ENCODE data around the gene ENDOG. TPM values are rescaled to one million over a fixed set of nuclear protein-coding genes. Genes with fewer than 3 reads are reported as not detected.
"Not testable (repeated sequence)": the region's sequence is repeated elsewhere in the genome, so short reads cannot be mapped to it uniquely, and the experiment has no call there.

Gene ENDOG
- total and polyA plus RNA-seq, 3 donors from 2014 or later, result 28.9 to 33.9 (median 30.4) TPM

DNA sequence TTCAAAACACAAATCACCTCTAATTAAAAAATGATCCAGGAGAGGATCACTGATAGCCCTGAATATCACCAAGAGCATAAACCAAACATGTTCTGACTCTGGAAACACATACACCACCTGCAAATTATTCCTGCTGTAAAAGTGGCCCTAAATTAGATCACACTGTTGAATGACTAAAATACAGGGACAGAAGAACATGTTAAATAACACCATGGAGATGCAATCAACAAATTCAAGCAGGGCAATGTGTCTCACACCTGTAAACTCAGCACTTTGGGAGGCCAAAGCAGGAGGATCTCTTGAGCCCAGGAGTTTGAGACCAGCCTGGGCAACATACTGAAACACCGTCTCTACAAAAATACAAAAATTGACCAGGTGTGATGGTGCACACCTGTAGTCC, 29.5 kb downstream of the ENDOG start:
- TF ChIP-seq, protein P1, sequence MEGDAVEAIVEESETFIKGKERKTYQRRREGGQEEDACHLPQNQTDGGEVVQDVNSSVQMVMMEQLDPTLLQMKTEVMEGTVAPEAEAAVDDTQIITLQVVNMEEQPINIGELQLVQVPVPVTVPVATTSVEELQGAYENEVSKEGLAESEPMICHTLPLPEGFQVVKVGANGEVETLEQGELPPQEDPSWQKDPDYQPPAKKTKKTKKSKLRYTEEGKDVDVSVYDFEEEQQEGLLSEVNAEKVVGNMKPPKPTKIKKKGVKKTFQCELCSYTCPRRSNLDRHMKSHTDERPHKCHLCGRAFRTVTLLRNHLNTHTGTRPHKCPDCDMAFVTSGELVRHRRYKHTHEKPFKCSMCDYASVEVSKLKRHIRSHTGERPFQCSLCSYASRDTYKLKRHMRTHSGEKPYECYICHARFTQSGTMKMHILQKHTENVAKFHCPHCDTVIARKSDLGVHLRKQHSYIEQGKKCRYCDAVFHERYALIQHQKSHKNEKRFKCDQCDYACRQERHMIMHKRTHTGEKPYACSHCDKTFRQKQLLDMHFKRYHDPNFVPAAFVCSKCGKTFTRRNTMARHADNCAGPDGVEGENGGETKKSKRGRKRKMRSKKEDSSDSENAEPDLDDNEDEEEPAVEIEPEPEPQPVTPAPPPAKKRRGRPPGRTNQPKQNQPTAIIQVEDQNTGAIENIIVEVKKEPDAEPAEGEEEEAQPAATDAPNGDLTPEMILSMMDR (IDR thresholded peaks at IDR 0.05), result no peak
- no peak for TF ChIP-seq POLR2A (IDR thresholded peaks at IDR 0.05)
- DNase-seq, result no peak
- H3K36me3 ChIP-seq (ENCODE audit: low read depth, missing control alignments), result no peaks in the 10 kb centered on the region
- H3K27me3 ChIP-seq, result no peaks in the 10 kb centered on the region
- H3K4me1 ChIP-seq, result no peaks in the 10 kb centered on the region
- WGBS, 2 donors, result 100% methylated on average over 1 of the region's 1 CpG
- H3K4me3 ChIP-seq, result no peak overlapping the region
- H3K27ac ChIP-seq, result no peak overlapping the region
- no peaks in the 10 kb centered on the region for H3K9me3 ChIP-seq
- intact Hi-C loops (cut with DNase I; ENCODE audit: low total_unique reads), result no loop called here

DNA sequence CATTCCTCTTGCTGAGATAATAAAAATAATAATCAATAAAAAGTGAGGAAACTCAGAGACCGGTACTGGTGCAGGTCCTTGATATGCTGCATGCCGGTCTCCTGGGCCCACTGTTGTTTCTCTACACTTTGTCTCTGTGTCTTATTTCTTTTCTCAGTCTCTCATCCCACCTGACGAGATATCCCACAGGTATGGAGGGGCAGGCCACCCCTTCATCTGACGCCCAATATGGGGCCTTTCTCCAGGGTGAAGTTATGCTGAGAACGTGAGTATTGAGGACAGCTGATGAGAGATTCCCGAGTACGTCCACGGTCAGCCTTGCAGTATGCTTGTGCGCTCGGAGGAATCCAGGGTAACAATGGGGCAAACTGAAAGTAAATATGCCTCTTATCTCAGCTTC, 32.7 kb downstream of the ENDOG start:
- intact Hi-C loops (cut with DNase I; ENCODE audit: low total_unique reads); DNase-seq; H3K4me1 ChIP-seq; H3K4me3 ChIP-seq; H3K36me3 ChIP-seq (ENCODE audit: low read depth, missing control alignments); H3K27ac ChIP-seq; H3K27me3 ChIP-seq; H3K9me3 ChIP-seq: not testable (repeated sequence)
- 90 to 92% methylated on average over 10 of the region's 10 CpGs for WGBS, 2 donors

DNA sequence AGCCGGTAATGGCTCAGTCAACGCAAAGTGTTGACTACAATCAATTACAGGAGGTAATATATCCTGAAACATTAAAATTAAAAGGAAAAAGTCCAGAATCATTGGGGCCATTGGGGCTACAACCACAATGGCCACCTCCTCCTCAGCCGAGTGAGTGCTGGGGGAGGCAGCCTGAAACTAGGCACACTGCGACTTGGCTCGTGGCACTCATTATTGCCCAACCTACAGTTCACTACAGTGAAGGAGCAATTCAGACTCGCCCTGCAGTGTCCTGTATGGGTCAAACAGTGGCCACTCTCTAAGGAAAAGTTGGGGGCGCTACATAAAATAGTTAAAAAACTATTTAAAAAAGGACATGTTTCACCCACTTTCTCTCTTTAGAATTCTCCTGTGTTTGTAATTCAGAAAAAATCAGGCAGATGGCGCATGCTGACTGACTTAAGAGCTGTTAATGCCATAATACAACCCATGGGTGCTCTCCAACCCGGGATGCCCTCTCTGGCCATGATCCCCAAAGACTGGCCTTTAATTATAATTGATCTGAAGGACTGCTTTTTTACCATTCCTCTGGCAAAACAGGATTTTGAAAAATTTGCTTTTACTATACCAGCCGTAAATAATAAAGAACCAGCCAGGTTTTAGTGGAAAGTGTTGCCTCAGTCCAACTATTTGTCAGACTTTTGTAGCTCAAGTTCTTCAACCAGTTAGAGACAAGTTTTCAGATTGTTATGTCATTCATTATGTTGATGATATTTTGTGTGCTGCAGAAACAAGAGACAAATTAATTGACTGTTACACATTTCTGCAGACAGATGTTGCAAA, 33.7 kb downstream of the ENDOG start:
- H3K4me1 ChIP-seq; intact Hi-C loops (cut with DNase I; ENCODE audit: low total_unique reads); H3K36me3 ChIP-seq (ENCODE audit: low read depth, missing control alignments); H3K27me3 ChIP-seq; H3K27ac ChIP-seq; H3K9me3 ChIP-seq; H3K4me3 ChIP-seq: not testable (repeated sequence)
- 81 to 82% methylated on average over 10 of the region's 10 CpGs for WGBS, 2 donors
- TF ChIP-seq, protein P1 (IDR thresholded peaks at IDR 0.05), result peak; percentile 35 to 47 (median 36)
- DNase-seq, result peak; percentile 58

DNA sequence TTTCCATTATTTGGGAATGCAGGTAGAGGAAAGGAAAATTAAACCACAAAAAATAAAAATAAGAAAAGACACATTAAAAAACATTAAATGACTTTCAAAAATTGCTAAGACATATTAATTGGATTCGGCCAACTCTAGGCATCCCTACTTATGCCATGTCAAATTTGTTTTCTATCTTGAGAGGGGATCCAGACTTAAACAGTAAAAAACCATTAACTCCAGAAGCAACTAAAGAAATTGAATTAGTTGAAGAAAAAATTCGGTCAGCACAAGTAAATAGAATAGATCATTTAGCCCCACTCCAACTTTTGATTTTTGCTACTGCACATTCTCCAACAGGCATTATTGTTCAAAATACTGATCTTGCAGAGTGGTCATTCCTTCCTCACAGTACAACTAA, 34.3 kb downstream of the ENDOG start:
- H3K4me3 ChIP-seq; H3K9me3 ChIP-seq; intact Hi-C loops (cut with DNase I; ENCODE audit: low total_unique reads); H3K4me1 ChIP-seq; H3K36me3 ChIP-seq (ENCODE audit: low read depth, missing control alignments); H3K27me3 ChIP-seq; H3K27ac ChIP-seq; DNase-seq: not testable (repeated sequence)
- WGBS, 2 donors, result 94 to 95% methylated on average over 2 of the region's 2 CpGs

DNA sequence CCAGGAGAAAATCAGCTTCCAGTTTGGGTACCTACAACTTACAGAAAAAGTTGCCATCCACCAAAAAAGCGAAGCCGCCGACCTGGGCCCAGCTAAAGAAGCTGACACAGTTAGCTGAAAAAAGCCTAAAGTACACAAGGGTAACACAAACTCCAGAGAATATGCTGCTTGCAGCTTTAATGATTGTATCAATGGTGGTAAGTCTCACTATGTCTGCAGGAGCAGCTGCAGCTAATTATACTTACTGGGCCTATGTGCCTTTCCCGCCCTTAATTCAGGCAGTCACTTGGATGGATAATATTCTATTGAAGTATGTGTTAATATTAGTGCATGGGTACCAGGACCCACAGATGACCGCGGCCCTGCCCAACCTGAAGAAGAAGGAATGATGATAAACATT, 36.2 kb downstream of the ENDOG start:
- DNase-seq; H3K4me1 ChIP-seq; H3K27me3 ChIP-seq; H3K27ac ChIP-seq; H3K36me3 ChIP-seq (ENCODE audit: low read depth, missing control alignments); intact Hi-C loops (cut with DNase I; ENCODE audit: low total_unique reads); H3K9me3 ChIP-seq; H3K4me3 ChIP-seq: not testable (repeated sequence)
- WGBS, 2 donors, result 93% methylated on average over 6 of the region's 6 CpGs

DNA sequence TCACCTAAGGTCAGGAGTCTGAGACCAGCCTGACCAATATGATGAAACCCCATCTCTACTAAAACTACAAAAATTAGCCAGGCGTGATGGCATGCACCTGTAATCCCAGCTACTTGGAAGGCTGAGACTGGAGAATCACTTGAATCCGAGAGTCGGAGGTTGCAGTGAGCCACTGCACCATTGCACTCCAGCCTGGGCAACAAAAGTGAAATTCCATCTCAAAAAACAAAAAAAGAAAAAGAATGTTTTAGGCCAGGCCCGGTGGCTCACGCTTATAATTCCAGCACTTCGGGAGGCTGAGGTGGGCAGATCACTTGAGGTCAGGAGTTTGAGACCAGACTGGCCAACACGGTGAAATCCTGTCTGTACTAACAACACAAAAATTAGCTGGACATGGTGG, 40.2 kb downstream of the ENDOG start:
- H3K9me3 ChIP-seq; H3K27me3 ChIP-seq; H3K27ac ChIP-seq; H3K4me3 ChIP-seq; intact Hi-C loops (cut with DNase I; ENCODE audit: low total_unique reads); DNase-seq; H3K36me3 ChIP-seq (ENCODE audit: low read depth, missing control alignments): not testable (repeated sequence)
- H3K4me1 ChIP-seq, result peaks cover 11% of the 10 kb centered on the region
- WGBS, 2 donors, result 81 to 90% methylated on average over 7 of the region's 7 CpGs

DNA sequence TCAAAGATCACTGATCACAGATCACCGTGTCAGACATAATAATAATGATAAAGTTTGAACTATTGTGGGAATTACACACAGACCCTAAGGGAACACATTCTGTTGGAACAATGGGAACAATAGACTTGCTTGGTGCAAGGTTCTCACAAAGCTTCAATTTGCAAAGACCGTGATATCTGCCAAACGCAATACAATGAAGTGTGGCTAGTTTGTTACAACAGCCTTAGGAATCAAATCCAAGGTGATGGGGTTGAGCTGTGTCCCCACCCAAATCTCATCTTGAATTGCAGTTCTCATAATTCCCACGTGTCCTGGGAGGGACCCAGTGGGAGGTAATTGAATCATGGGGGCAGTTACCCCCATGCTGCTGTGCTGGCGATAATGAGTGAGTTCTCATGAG, 42.6 kb downstream of the ENDOG start:
- Histone ChIP-seq H3K27ac (no peak overlapping the region), H3K9me3 (no peaks in the 10 kb centered on the region), H3K36me3 (ENCODE audit: low read depth, missing control alignments) (no peaks in the 10 kb centered on the region), H3K4me1 (peaks cover 11% of the 10 kb centered on the region), H3K27me3 (no peaks in the 10 kb centered on the region), H3K4me3 (no peak overlapping the region)
- TF ChIP-seq, protein P1 (IDR thresholded peaks at IDR 0.05), result no peak
- TF ChIP-seq POLR2A (IDR thresholded peaks at IDR 0.05), result no peak
- 62 to 75% methylated on average over 5 of the region's 5 CpGs for WGBS, 2 donors
- no peak for DNase-seq
- intact Hi-C loops (cut with DNase I; ENCODE audit: low total_unique reads), result loop anchor here (5.0 kb wide), 2 partner anchors 66 to 81 kb away; no protein-coding TSS in a partner anchor

All from testis (tissue), 3 donors.